ENCODE results near the gene TCF12. TPM values are rescaled to one million over a fixed set of nuclear protein-coding genes. Genes with fewer than 3 reads are reported as not detected.

The TCF12 gene
- total RNA-seq, 1 donor from 2014 or later = 149 TPM

DNA sequence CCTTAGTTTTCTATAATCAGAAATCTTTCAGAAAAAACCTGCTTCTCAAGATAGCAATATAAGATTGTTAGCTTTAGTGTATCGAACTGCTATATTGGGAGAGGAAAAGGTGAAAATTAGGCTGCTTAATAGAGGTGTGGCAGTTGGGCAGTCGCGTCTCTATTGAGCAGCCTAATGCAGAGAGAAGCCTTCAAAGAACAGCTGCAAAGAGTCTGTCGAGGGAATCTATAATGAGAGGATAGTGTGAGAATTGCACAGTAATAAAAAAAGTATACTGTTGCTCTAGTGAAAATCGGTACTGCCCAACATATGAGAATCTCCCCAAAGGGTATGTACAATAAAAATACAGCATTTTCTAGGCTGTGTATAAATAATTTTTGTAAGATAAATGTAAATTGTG is 184.4 kb downstream of the TCF12 start:
- H3K4me3 Mint-ChIP-seq = no peak overlapping the region
- TF ChIP-seq, protein P1, sequence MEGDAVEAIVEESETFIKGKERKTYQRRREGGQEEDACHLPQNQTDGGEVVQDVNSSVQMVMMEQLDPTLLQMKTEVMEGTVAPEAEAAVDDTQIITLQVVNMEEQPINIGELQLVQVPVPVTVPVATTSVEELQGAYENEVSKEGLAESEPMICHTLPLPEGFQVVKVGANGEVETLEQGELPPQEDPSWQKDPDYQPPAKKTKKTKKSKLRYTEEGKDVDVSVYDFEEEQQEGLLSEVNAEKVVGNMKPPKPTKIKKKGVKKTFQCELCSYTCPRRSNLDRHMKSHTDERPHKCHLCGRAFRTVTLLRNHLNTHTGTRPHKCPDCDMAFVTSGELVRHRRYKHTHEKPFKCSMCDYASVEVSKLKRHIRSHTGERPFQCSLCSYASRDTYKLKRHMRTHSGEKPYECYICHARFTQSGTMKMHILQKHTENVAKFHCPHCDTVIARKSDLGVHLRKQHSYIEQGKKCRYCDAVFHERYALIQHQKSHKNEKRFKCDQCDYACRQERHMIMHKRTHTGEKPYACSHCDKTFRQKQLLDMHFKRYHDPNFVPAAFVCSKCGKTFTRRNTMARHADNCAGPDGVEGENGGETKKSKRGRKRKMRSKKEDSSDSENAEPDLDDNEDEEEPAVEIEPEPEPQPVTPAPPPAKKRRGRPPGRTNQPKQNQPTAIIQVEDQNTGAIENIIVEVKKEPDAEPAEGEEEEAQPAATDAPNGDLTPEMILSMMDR (IDR thresholded peaks at IDR 0.05) = no peak
- TF ChIP-seq EZH2 (IDR thresholded peaks at IDR 0.05) (no peak), EZH2phosphoT487 (IDR thresholded peaks at IDR 0.05) (no peak)
- H3K27ac Mint-ChIP-seq = no peak overlapping the region

DNA sequence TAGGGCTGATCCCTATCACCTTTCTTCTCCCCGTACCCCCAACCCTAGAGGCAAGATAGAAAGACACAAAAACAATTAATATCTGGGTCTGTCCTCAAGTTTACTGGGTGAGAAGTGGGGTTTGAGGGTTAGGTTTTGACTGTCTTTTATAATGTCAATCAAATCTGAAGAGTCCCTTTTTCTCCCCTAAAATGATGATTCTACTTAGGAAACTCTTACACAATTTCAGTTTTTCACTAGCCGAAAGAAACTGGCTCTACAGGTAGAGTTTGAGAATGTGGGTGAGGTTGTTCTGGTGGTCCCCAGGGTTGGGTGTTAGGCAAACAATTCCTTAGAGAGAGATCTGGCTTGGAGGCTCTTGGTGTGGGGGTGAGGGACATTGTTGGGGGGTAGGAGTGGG is 189.9 kb downstream of the TCF12 start:
- Histone ChIP-seq H3K27ac (no peak overlapping the region), H3K4me3 (no peak overlapping the region), H4K20me1 (ENCODE audit: low read depth) (peaks cover 16% of the 10 kb centered on the region), H3K36me3 (peaks cover 9% of the 10 kb centered on the region), H3K79me2 (ENCODE audit: low read depth) (peaks cover 78% of the 10 kb centered on the region), H3K4me1 (peaks cover 30% of the 10 kb centered on the region), H3K4me2 (no peak overlapping the region), H2AFZ (replicated peaks) (no peak overlapping the region), H3K9me3 (ENCODE audit: low read depth) (no peaks in the 10 kb centered on the region), H3K9ac (no peak overlapping the region), H3F3A (ENCODE audit: low read depth) (no peaks in the 10 kb centered on the region), H3K27me3 (no peaks in the 10 kb centered on the region)
- peaks cover 10% of the 10 kb centered on the region for H3K9me3 Mint-ChIP-seq
- no peak overlapping the region for H3K4me3 Mint-ChIP-seq
- H3K36me3 Mint-ChIP-seq = peaks cover 30% of the 10 kb centered on the region
- no peaks in the 10 kb centered on the region for H3K27me3 Mint-ChIP-seq (ENCODE audit: insufficient read depth, low read depth)
- DNase-seq (ENCODE audit: low spot score) = no peak
- no peak for TF ChIP-seq EZH2phosphoT487 (IDR thresholded peaks at IDR 0.05)
- TF ChIP-seq, protein P1 (IDR thresholded peaks at IDR 0.05) = no peak
- TF ChIP-seq EZH2 (IDR thresholded peaks at IDR 0.05) = no peak
- H3K27ac Mint-ChIP-seq = peak overlapping the region; percentile 5
- H3K4me1 Mint-ChIP-seq = peaks cover 24% of the 10 kb centered on the region

More for the DNA sequence above, 184.4 kb downstream of the TCF12 start:
- Histone ChIP-seq H3K27me3 (no peaks in the 10 kb centered on the region), H3K4me2 (no peak overlapping the region), H3K36me3 (peaks cover 13% of the 10 kb centered on the region), H3K9ac (no peak overlapping the region), H3K4me1 (no peaks in the 10 kb centered on the region), H3K4me3 (no peak overlapping the region), H4K20me1 (ENCODE audit: low read depth) (peaks cover 7% of the 10 kb centered on the region), H3K9me3 (ENCODE audit: low read depth) (no peaks in the 10 kb centered on the region), H3F3A (ENCODE audit: low read depth) (no peaks in the 10 kb centered on the region), H3K27ac (no peak overlapping the region), H2AFZ (replicated peaks) (no peak overlapping the region), H3K79me2 (ENCODE audit: low read depth) (peaks cover 74% of the 10 kb centered on the region)
- H3K27me3 Mint-ChIP-seq (ENCODE audit: insufficient read depth, low read depth) = no peaks in the 10 kb centered on the region
- H3K4me1 Mint-ChIP-seq = peaks cover 5% of the 10 kb centered on the region
- DNase-seq (ENCODE audit: low spot score) = no peak
- peaks cover 46% of the 10 kb centered on the region for H3K36me3 Mint-ChIP-seq
- H3K9me3 Mint-ChIP-seq = peaks cover 10% of the 10 kb centered on the region

DNA sequence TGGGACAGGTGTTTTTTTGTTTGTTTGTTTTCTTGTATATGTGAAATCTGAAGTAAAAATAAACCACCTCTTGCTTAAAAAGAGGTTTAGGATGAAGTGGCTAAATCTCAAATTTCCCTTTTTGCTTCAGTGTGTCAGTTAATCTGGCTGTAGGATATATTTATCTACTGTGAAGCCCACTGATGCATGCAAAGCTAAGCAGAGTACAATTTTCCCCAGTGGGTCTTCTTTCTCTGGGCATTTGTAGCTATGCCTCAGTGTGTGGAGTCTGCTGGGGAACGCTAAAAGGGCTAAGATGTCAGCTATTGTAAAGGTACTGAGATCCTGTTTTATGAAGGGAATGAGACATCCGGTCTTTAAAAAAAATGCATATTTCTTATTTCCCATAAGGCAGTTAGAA is 190.6 kb downstream of the TCF12 start:
- peaks cover 9% of the 10 kb centered on the region for H3K36me3 ChIP-seq
- peak overlapping the region; percentile 6 for H3K4me2 ChIP-seq
- peak overlapping the region; percentile 81 for H3K27ac Mint-ChIP-seq

More for the DNA sequence above, 190.6 kb downstream of the TCF12 start:
- Histone ChIP-seq H4K20me1 (ENCODE audit: low read depth) (peaks cover 21% of the 10 kb centered on the region), H3K27ac (peak overlapping the region; percentile 32), H3K9me3 (ENCODE audit: low read depth) (no peaks in the 10 kb centered on the region), H3F3A (ENCODE audit: low read depth) (no peaks in the 10 kb centered on the region), H3K27me3 (no peaks in the 10 kb centered on the region), H3K79me2 (ENCODE audit: low read depth) (peaks cover 78% of the 10 kb centered on the region), H3K4me3 (no peak overlapping the region), H3K4me1 (peaks cover 30% of the 10 kb centered on the region), H3K9ac (no peak overlapping the region), H2AFZ (replicated peaks) (no peak overlapping the region)
- H3K4me1 Mint-ChIP-seq = peaks cover 26% of the 10 kb centered on the region
- no peak overlapping the region for H3K4me3 Mint-ChIP-seq
- H3K9me3 Mint-ChIP-seq = peaks cover 10% of the 10 kb centered on the region
- H3K36me3 Mint-ChIP-seq = peaks cover 29% of the 10 kb centered on the region
- TF ChIP-seq EZH2 (IDR thresholded peaks at IDR 0.05) = no peak
- TF ChIP-seq, protein P1 (IDR thresholded peaks at IDR 0.05) = no peak
- no peak for TF ChIP-seq EZH2phosphoT487 (IDR thresholded peaks at IDR 0.05)
- DNase-seq (ENCODE audit: low spot score) = no peak
- H3K27me3 Mint-ChIP-seq (ENCODE audit: insufficient read depth, low read depth) = no peaks in the 10 kb centered on the region
